A673 (cell line): Measurements from ENCODE around the gene LEP.

Experiments
- CTCF ChIP-seq: fragments of 300-800, 200-600 bp; sonication (generic); conservative IDR thresholded peaks from 2 replicates; pipeline ENCODE4 v1.5.1; 2017; ENCODE audit warnings: low read depth, mild to moderate bottlenecking, antibody characterized with exemption, low read length, moderate library complexity, mixed read lengths
- EZH2 ChIP-seq: fragments of 200-600 bp; sonication (generic); IDR thresholded peaks from 2 replicates; pipeline ENCODE4 v1.6.1; 2017; ENCODE audit warnings: borderline replicate concordance, low read depth, mild to moderate bottlenecking, mixed read lengths, antibody characterized with exemption, low read length; ENCODE audit not compliant: poor library complexity, severe bottlenecking

DNA sequence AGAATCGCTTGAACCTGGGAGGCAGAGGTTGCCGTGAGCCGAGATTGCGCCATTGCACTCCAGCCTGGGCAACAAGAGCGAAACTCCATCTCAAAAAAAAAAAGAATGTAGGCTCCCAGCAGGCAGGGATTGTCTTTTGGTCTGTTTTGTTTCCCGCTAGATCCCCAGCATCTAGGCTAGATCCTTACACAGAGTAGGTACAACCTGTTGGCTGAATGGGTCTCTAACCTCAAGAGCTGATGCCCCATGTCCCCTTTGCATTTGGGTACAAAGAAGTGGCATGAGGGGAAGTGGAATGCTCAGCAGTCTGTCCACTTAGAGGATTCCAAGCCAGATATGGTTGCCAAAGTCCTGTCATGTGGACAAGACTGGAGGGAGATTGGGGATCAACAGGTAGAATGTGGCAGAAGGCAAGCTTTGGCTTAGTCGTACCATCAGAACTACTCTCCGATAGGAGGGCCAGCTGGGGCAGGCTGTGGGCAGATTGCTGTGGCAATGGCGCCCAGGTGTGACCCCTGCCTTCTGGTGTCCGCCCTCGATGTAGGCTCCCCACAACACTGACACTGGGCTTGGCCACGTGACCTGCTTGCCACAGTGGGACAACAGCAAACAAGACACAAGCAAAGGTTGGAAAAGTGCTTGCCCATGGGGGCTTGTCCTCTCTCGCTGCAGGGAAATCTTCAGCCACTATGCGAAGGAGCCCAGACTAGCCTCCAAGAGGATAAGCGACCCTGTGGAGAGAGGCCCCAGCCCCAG lies 21.4 kb downstream of the LEP start:
- TF ChIP-seq EZH2 (no peak), CTCF (no peak)
